CD8-positive, alpha-beta memory T cell (primary cell): Measurements from ENCODE around the gene USP27X. TPM values are rescaled to one million over a fixed set of nuclear protein-coding genes. Genes with fewer than 3 reads are reported as not detected.

Source experiments
- CTCF ChIA-PET: fragments of 350-600 bp; sonication (Branson Sonifier 250); formaldehyde crosslinking; loops from one replicate; lab custom pipeline; 2021; ENCODE audit warnings: antibody characterized with exemption; lab: Charles Lee
- POLR2A ChIA-PET: fragments of 350-600 bp; sonication (Branson Sonifier 250); formaldehyde crosslinking; loops from one replicate; lab custom pipeline; 2021; ENCODE audit warnings: antibody characterized with exemption; lab: Charles Lee
- DNase-seq, 5 donors: peaks; one replicate each; pipeline versions ENCODE4 v3.0.0 to v3.0.0-alpha.2; 2020 to 2022; ENCODE audit warnings: mixed read lengths in 1 of 5
- H3K27ac ChIP-seq: one replicate; pipeline ENCODE4 v1.7.0; 2013; ENCODE audit warnings: low read depth, mild to moderate bottlenecking, low read length, moderate library complexity
- H3K27me3 ChIP-seq: 2 replicates; pipeline ENCODE4 v1.7.0; 2013; ENCODE audit warnings: low read length, mild to moderate bottlenecking; ENCODE audit not compliant: insufficient read depth, poor library complexity, severe bottlenecking
- H3K36me3 ChIP-seq: 2 replicates; pipeline ENCODE4 v1.7.0; 2013; ENCODE audit warnings: mild to moderate bottlenecking, low read length, moderate library complexity; ENCODE audit not compliant: insufficient read depth
- H3K4me1 ChIP-seq: 2 replicates; pipeline ENCODE4 v1.7.0; 2013; ENCODE audit warnings: mild to moderate bottlenecking, low read length, moderate library complexity; ENCODE audit not compliant: insufficient read depth
- H3K4me3 ChIP-seq: 2 replicates; pipeline ENCODE4 v1.7.0; 2013; ENCODE audit warnings: mild to moderate bottlenecking, low read length
- H3K9me3 ChIP-seq: 2 replicates; pipeline ENCODE4 v1.7.0; 2013; ENCODE audit warnings: mild to moderate bottlenecking, low read length
- H3K27ac Mint-ChIP-seq, 8 donors: one replicate each; pipeline ENCODE4 v1.8.0; 2020 to 2021; ENCODE audit warnings: mixed read lengths in 8 of 8, mild to moderate bottlenecking in 6 of 8, inconsistent platforms in 3 of 8, moderate library complexity in 3 of 8
- H3K27me3 Mint-ChIP-seq, 2 donors: one replicate each; pipeline ENCODE4 v1.8.0; 2020 to 2021; ENCODE audit warnings: mixed read lengths in 2 of 2, mild to moderate bottlenecking in 1 of 2, moderate library complexity in 1 of 2
- H3K36me3 Mint-ChIP-seq, 3 donors: one replicate each; pipeline ENCODE4 v1.8.0; 2020 to 2021; ENCODE audit warnings: mixed read lengths in 3 of 3, inconsistent platforms in 1 of 3, mild to moderate bottlenecking in 1 of 3
- H3K4me1 Mint-ChIP-seq, 3 donors: one replicate each; pipeline ENCODE4 v1.8.0; 2020 to 2021; ENCODE audit warnings: mixed read lengths in 3 of 3, inconsistent platforms in 1 of 3, mild to moderate bottlenecking in 1 of 3
- H3K4me3 Mint-ChIP-seq, 7 donors: one replicate each; pipeline ENCODE4 v1.8.0; 2020 to 2021; ENCODE audit warnings: mixed read lengths in 7 of 7, mild to moderate bottlenecking in 6 of 7, moderate library complexity in 4 of 7, inconsistent platforms in 2 of 7
- H3K9me3 Mint-ChIP-seq, 5 donors: one replicate each; pipeline ENCODE4 v1.8.0; 2020 to 2022; ENCODE audit warnings: mixed read lengths in 5 of 5, mild to moderate bottlenecking in 3 of 5, moderate library complexity in 2 of 5, inconsistent platforms in 1 of 5
- polyA plus RNA-seq: library from polyadenylated mRNA; unstranded; fragments of 300-500 nt; fragmentation: Illumina TruSeq; gene quantifications from one replicate; pipeline ENCODE4 v1.2.3, GENCODE V29; 2021
- total RNA-seq, 2 experiments: library from RNA; stranded (reverse); gene quantifications; one replicate each; pipeline ENCODE4 v1.2.3, GENCODE V29; 2021

USP27X gene
- total and polyA plus RNA-seq, 3 experiments from 2014 or later: 0.69 to 1.7 (median 1.7) TPM

GRCh38 chrX:49896951-49897350 lies 17.7 kb downstream of the USP27X start:
- Mint-ChIP-seq H3K4me1 (no peaks in the 10 kb centered on the region), H3K9me3 (peaks cover 9 to 13% (median 12%) of the 10 kb centered on the region in 5 donors), H3K4me3 (no peak overlapping the region), H3K36me3 (peaks cover 0 to 9% (median 0%) of the 10 kb centered on the region in 3 donors), H3K27ac (no peak overlapping the region), H3K27me3 (peaks cover 23 to 38% of the 10 kb centered on the region in 2 donors)
- no peaks in the 10 kb centered on the region for H3K9me3 ChIP-seq
- no peaks in the 10 kb centered on the region for H3K36me3 ChIP-seq
- DNase-seq: no peak
- CTCF ChIA-PET: no interaction called here
- no peaks in the 10 kb centered on the region for H3K27me3 ChIP-seq
- H3K4me1 ChIP-seq: no peaks in the 10 kb centered on the region
- POLR2A ChIA-PET: no interaction called here
- H3K27ac ChIP-seq: no peak overlapping the region
- H3K4me3 ChIP-seq: no peak overlapping the region

- Mint-ChIP-seq H3K4me1 (no peaks in the 10 kb centered on the region), H3K27ac (no peak overlapping the region), H3K27me3 (peaks cover 29 to 40% of the 10 kb centered on the region in 2 donors), H3K4me3 (no peak overlapping the region), H3K9me3 (peaks cover 9 to 14% (median 12%) of the 10 kb centered on the region in 5 donors), H3K36me3 (peaks cover 0 to 9% (median 0%) of the 10 kb centered on the region in 3 donors)
- H3K27me3 ChIP-seq: no peaks in the 10 kb centered on the region
- H3K27ac ChIP-seq: no peak overlapping the region
- no peaks in the 10 kb centered on the region for H3K36me3 ChIP-seq
- no peak overlapping the region for H3K4me3 ChIP-seq
- ChIA-PET CTCF (no interaction called here), POLR2A (no interaction called here)
- DNase-seq: no peak
- no peaks in the 10 kb centered on the region for H3K9me3 ChIP-seq
- H3K4me1 ChIP-seq: no peaks in the 10 kb centered on the region
Measured at GRCh38 chrX:49901048-49901447, 21.8 kb downstream of the USP27X start.

GRCh38 chrX:49910344-49910743 lies 31.1 kb downstream of the USP27X start:
- no peak overlapping the region for H3K4me3 Mint-ChIP-seq
- ChIA-PET CTCF (interaction anchor here (1.4 kb wide), 1 partner anchor 9 kb away, joined by 3 read pairs; no protein-coding TSS in a partner anchor), POLR2A (no interaction called here)
- no peaks in the 10 kb centered on the region for H3K36me3 Mint-ChIP-seq
- H3K4me3 ChIP-seq: no peak overlapping the region
- H3K27ac ChIP-seq: no peak overlapping the region
- H3K4me1 Mint-ChIP-seq: peaks cover 6 to 17% (median 10%) of the 10 kb centered on the region in 3 donors
- H3K27ac Mint-ChIP-seq: peak overlapping the region in 3 of 8 donors; percentile 8 to 62 (median 24)
- DNase-seq: no peak
- no peaks in the 10 kb centered on the region for H3K9me3 ChIP-seq
- H3K27me3 Mint-ChIP-seq: peaks cover 0 to 8% of the 10 kb centered on the region in 2 donors
- H3K9me3 Mint-ChIP-seq: no peaks in the 10 kb centered on the region
- no peaks in the 10 kb centered on the region for H3K27me3 ChIP-seq
- H3K36me3 ChIP-seq: no peaks in the 10 kb centered on the region
- no peaks in the 10 kb centered on the region for H3K4me1 ChIP-seq

- no peaks in the 10 kb centered on the region for H3K9me3 ChIP-seq
- H3K9me3 Mint-ChIP-seq: no peaks in the 10 kb centered on the region
- no peak for DNase-seq
- no peak overlapping the region for H3K4me3 ChIP-seq
- peaks cover 0 to 8% of the 10 kb centered on the region in 2 donors for H3K27me3 Mint-ChIP-seq
- no peak overlapping the region for H3K27ac Mint-ChIP-seq
- CTCF ChIA-PET: interaction anchor here (1.3 kb wide), 1 partner anchor 10 kb away, joined by 4 read pairs; the partner anchor contains the start of gene CLCN5
- no peaks in the 10 kb centered on the region for H3K36me3 Mint-ChIP-seq
- H3K27ac ChIP-seq: no peak overlapping the region
- H3K4me1 Mint-ChIP-seq: peaks cover 6 to 17% (median 10%) of the 10 kb centered on the region in 3 donors
- H3K4me3 Mint-ChIP-seq: no peak overlapping the region
- no peaks in the 10 kb centered on the region for H3K27me3 ChIP-seq
- no peaks in the 10 kb centered on the region for H3K36me3 ChIP-seq
- POLR2A ChIA-PET: no interaction called here
- H3K4me1 ChIP-seq: no peaks in the 10 kb centered on the region
Measured at GRCh38 chrX:49912086-49912485, 32.8 kb downstream of the USP27X start.

GRCh38 chrX:49912861-49913260 lies 33.6 kb downstream of the USP27X start:
- peaks cover 6 to 17% (median 10%) of the 10 kb centered on the region in 3 donors for H3K4me1 Mint-ChIP-seq
- H3K36me3 Mint-ChIP-seq: no peaks in the 10 kb centered on the region
- H3K4me1 ChIP-seq: no peaks in the 10 kb centered on the region
- no peaks in the 10 kb centered on the region for H3K9me3 Mint-ChIP-seq
- no peak overlapping the region for H3K4me3 ChIP-seq
- no peak overlapping the region for H3K27ac ChIP-seq
- no peak overlapping the region for H3K4me3 Mint-ChIP-seq
- no peaks in the 10 kb centered on the region for H3K36me3 ChIP-seq
- H3K9me3 ChIP-seq: no peaks in the 10 kb centered on the region
- H3K27me3 Mint-ChIP-seq: peaks cover 0 to 8% of the 10 kb centered on the region in 2 donors
- CTCF ChIA-PET: interaction anchor here (0.8 to 1.3 kb wide), 2 partner anchors 9 to 292 kb away, joined by 3 to 4 read pairs; partner anchors contain the start of genes CCNB3 and CLCN5
- DNase-seq: no peak
- H3K27me3 ChIP-seq: no peaks in the 10 kb centered on the region
- POLR2A ChIA-PET: no interaction called here
- no peak overlapping the region for H3K27ac Mint-ChIP-seq

GRCh38 chrX:49915361-49916222 lies 36.3 kb downstream of the USP27X start:
- Mint-ChIP-seq H3K4me1 (peaks cover under 1 to 2% (median 1%) of the 10 kb centered on the region in 3 donors), H3K36me3 (no peaks in the 10 kb centered on the region), H3K9me3 (no peaks in the 10 kb centered on the region), H3K27ac (no peak overlapping the region), H3K4me3 (no peak overlapping the region), H3K27me3 (peaks cover 0 to 4% of the 10 kb centered on the region in 2 donors)
- no peaks in the 10 kb centered on the region for H3K4me1 ChIP-seq
- H3K27ac ChIP-seq: no peak overlapping the region
- H3K9me3 ChIP-seq: no peaks in the 10 kb centered on the region
- CTCF ChIA-PET: interaction anchor here (0.7 to 1.3 kb wide), 3 partner anchors 11 to 666 kb away, joined by 3 to 5 read pairs (median 4); no protein-coding TSS in a partner anchor
- H3K27me3 ChIP-seq: no peaks in the 10 kb centered on the region
- no peak overlapping the region for H3K4me3 ChIP-seq
- POLR2A ChIA-PET: no interaction called here
- H3K36me3 ChIP-seq: no peaks in the 10 kb centered on the region
- peak; percentile 7 to 56 (median 48) for DNase-seq

GRCh38 chrX:49919617-49920016 lies 40.3 kb downstream of the USP27X start:
- Mint-ChIP-seq H3K27ac (no peak overlapping the region), H3K4me3 (no peak overlapping the region), H3K9me3 (no peaks in the 10 kb centered on the region), H3K4me1 (peaks cover 8 to 12% (median 11%) of the 10 kb centered on the region in 3 donors), H3K36me3 (no peaks in the 10 kb centered on the region), H3K27me3 (peaks cover 0 to 3% of the 10 kb centered on the region in 2 donors)
- POLR2A ChIA-PET: interaction anchor here (0.6 to 0.7 kb wide), 2 partner anchors 635 to 1118 kb away, joined by 3 to 6 read pairs; partner anchors contain the start of gene HDAC6
- Histone ChIP-seq H3K36me3 (no peaks in the 10 kb centered on the region), H3K27ac (no peak overlapping the region), H3K4me1 (no peaks in the 10 kb centered on the region), H3K4me3 (no peak overlapping the region), H3K9me3 (no peaks in the 10 kb centered on the region), H3K27me3 (no peaks in the 10 kb centered on the region)
- DNase-seq: peak; percentile 4 to 50 (median 8)
- CTCF ChIA-PET: interaction anchor here (0.6 to 1.8 kb wide), 5 partner anchors 9 to 849 kb away, joined by 3 to 6 read pairs (median 3); partner anchors contain the start of gene USP27X

- ChIA-PET POLR2A (no interaction called here), CTCF (interaction anchor here (1.4 to 1.9 kb wide), 4 partner anchors 37 to 44 kb away, joined by 4 to 12 read pairs (median 6); partner anchors contain the start of gene USP27X)
- Mint-ChIP-seq H3K4me1 (peaks cover 8 to 12% (median 11%) of the 10 kb centered on the region in 3 donors), H3K27ac (no peak overlapping the region), H3K9me3 (no peaks in the 10 kb centered on the region), H3K36me3 (no peaks in the 10 kb centered on the region), H3K27me3 (peaks cover 0 to 3% of the 10 kb centered on the region in 2 donors), H3K4me3 (no peak overlapping the region)
- no peaks in the 10 kb centered on the region for H3K4me1 ChIP-seq
- H3K9me3 ChIP-seq: no peaks in the 10 kb centered on the region
- H3K4me3 ChIP-seq: no peak overlapping the region
- no peak for DNase-seq
- H3K36me3 ChIP-seq: no peaks in the 10 kb centered on the region
- no peak overlapping the region for H3K27ac ChIP-seq
- H3K27me3 ChIP-seq: no peaks in the 10 kb centered on the region
Measured at GRCh38 chrX:49921109-49921508, 41.8 kb downstream of the USP27X start.
